PC-9 (cell line): ENCODE data around the gene TLR4.

Experiments used
- EZH2 ChIP-seq: fragments of 200-600 bp; sonication (generic); IDR thresholded peaks from 2 replicates; pipeline ENCODE4 v1.8.0; 2017; ENCODE audit warnings: antibody characterized with exemption, low read depth
- TF ChIP-seq, protein P1 (sequence below): fragments of 200-600 bp; sonication (generic); conservative IDR thresholded peaks from 2 replicates; pipeline ENCODE4 v1.6.1; 2017; ENCODE audit warnings: mixed run types, antibody characterized with exemption, mild to moderate bottlenecking, moderate library complexity

GRCh38 chr9:117737721-117738226 is 33.6 kb downstream of the TLR4 start:
- TF ChIP-seq EZH2: no peak
- TF ChIP-seq, protein P1, sequence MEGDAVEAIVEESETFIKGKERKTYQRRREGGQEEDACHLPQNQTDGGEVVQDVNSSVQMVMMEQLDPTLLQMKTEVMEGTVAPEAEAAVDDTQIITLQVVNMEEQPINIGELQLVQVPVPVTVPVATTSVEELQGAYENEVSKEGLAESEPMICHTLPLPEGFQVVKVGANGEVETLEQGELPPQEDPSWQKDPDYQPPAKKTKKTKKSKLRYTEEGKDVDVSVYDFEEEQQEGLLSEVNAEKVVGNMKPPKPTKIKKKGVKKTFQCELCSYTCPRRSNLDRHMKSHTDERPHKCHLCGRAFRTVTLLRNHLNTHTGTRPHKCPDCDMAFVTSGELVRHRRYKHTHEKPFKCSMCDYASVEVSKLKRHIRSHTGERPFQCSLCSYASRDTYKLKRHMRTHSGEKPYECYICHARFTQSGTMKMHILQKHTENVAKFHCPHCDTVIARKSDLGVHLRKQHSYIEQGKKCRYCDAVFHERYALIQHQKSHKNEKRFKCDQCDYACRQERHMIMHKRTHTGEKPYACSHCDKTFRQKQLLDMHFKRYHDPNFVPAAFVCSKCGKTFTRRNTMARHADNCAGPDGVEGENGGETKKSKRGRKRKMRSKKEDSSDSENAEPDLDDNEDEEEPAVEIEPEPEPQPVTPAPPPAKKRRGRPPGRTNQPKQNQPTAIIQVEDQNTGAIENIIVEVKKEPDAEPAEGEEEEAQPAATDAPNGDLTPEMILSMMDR: no peak
